RKO (cell line): ENCODE results near the gene CLIC6.
A peak's percentile ranks its signal among the peaks of the same experiment; 100 is the strongest.
"Not testable (repeated sequence)": the region's sequence is repeated elsewhere in the genome, so short reads cannot be mapped to it uniquely, and the experiment has no call there.

Experiments
- DNase-seq: peaks from one replicate; pipeline ENCODE4 v3.0.0-alpha.2; 2016; ENCODE audit warnings: low spot score

CLIC6 gene

GRCh38 chr21:34693192-34693810, 24.5 kb downstream of the CLIC6 start:
- DNase-seq = peak; percentile 69

GRCh38 chr21:34695434-34695833, 26.6 kb downstream of the CLIC6 start:
- DNase-seq = no peak

GRCh38 chr21:34696121-34696520, 27.3 kb downstream of the CLIC6 start:
- no peak for DNase-seq

GRCh38 chr21:34697826-34698225, 29.0 kb downstream of the CLIC6 start:
- DNase-seq = no peak

GRCh38 chr21:34698270-34699015, 29.6 kb downstream of the CLIC6 start:
- no peak for DNase-seq

GRCh38 chr21:34700605-34701004, 31.8 kb downstream of the CLIC6 start:
- DNase-seq = no peak

- no peak for DNase-seq
Observed at GRCh38 chr21:34701726-34702125, 32.9 kb downstream of the CLIC6 start.

GRCh38 chr21:34702341-34703170, 33.8 kb downstream of the CLIC6 start:
- DNase-seq = no peak

- DNase-seq = no peak
Observed at GRCh38 chr21:34703571-34703970, 34.8 kb downstream of the CLIC6 start.

- no peak for DNase-seq
Observed at GRCh38 chr21:34704119-34704518, 35.3 kb downstream of the CLIC6 start.

- DNase-seq = no peak
Observed at GRCh38 chr21:34705011-34705410, 36.2 kb downstream of the CLIC6 start.

- no peak for DNase-seq
Observed at GRCh38 chr21:34706337-34706736, 37.5 kb downstream of the CLIC6 start.

- DNase-seq = no peak
Observed at GRCh38 chr21:34707876-34708325, 39.1 kb downstream of the CLIC6 start.

- DNase-seq = no peak
Observed at GRCh38 chr21:34713621-34714020, 44.8 kb downstream of the CLIC6 start.

GRCh38 chr21:34715518-34715917, 46.7 kb downstream of the CLIC6 start:
- no peak for DNase-seq

GRCh38 chr21:34715985-34716596, 47.3 kb downstream of the CLIC6 start:
- no peak for DNase-seq

GRCh38 chr21:34718529-34718928, 49.7 kb downstream of the CLIC6 start:
- not testable (repeated sequence) for DNase-seq

- DNase-seq = no peak
Observed at GRCh38 chr21:34722684-34723300, 54.0 kb downstream of the CLIC6 start.

GRCh38 chr21:34724131-34724856, 55.5 kb downstream of the CLIC6 start:
- DNase-seq = no peak

- no peak for DNase-seq
Observed at GRCh38 chr21:34724857-34725195, 56.0 kb downstream of the CLIC6 start.

- no peak for DNase-seq
Observed at GRCh38 chr21:34726627-34727337, 58.0 kb downstream of the CLIC6 start.
